Caco-2 (cell line): Measurements from ENCODE around the gene FMNL3. TPM values are rescaled to one million over a fixed set of nuclear protein-coding genes. Genes with fewer than 3 reads are reported as not detected.

ENCODE experiments used
- BruUV-seq: library from RNA; stranded (reverse); fragments of 400-500 nt; replicated peaks from 2 replicates; lab custom pipeline; 2021; lab: Mats Ljungman, UMichigan
- CTCF ChIA-PET: fragments of 300-600 bp; sonication (Branson Sonifier 250); formaldehyde crosslinking; loops from one replicate; lab custom pipeline; 2022; ENCODE audit warnings: antibody characterized with exemption; lab: Charles Lee
- POLR2A ChIA-PET: fragments of 300-600 bp; sonication (Branson Sonifier 250); formaldehyde crosslinking; loops from one replicate; lab custom pipeline; 2022; ENCODE audit warnings: antibody characterized with exemption; lab: Charles Lee
- DNase-seq, 2 experiments: peaks; one replicate each; pipeline versions ENCODE4 v3.0.0 to v3.0.0-alpha.2; 2020 to 2022
- H3K27me3 ChIP-seq: replicated peaks from 2 replicates; pipeline ENCODE4 v1.6.0; 2011; ENCODE audit warnings: low read length; ENCODE audit not compliant: control insufficient read depth, insufficient read depth
- H3K36me3 ChIP-seq: 2 replicates; pipeline ENCODE4 v1.5.1; 2011; ENCODE audit warnings: low read length; ENCODE audit not compliant: control insufficient read depth, insufficient read depth
- H3K4me1 ChIP-seq: fragments of 250-450 bp; sonication (Bioruptor Pico); 2 replicates; pipeline ENCODE4 v1.5.1; 2020; ENCODE audit warnings: mild to moderate bottlenecking
- H3K4me3 ChIP-seq: 2 replicates; pipeline ENCODE4 v1.5.1; 2011; ENCODE audit warnings: low read depth, mild to moderate bottlenecking, control low read depth, low read length
- H3K9me3 ChIP-seq: fragments of 250-450 bp; sonication (Bioruptor Pico); 2 replicates; pipeline ENCODE4 v1.5.1; 2020; ENCODE audit warnings: mild to moderate bottlenecking, moderate library complexity
- H3K27ac Mint-ChIP-seq: one replicate; pipeline ENCODE4 v1.8.0; 2022; ENCODE audit warnings: mixed read lengths; ENCODE audit not compliant: unreplicated experiment
- H3K27me3 Mint-ChIP-seq: one replicate; pipeline ENCODE4 v1.8.0; 2022; ENCODE audit warnings: mixed read lengths; ENCODE audit not compliant: insufficient read depth, unreplicated experiment
- H3K36me3 Mint-ChIP-seq: one replicate; pipeline ENCODE4 v1.8.0; 2022; ENCODE audit warnings: mild to moderate bottlenecking, mixed read lengths; ENCODE audit not compliant: insufficient read depth, unreplicated experiment
- H3K4me1 Mint-ChIP-seq: one replicate; pipeline ENCODE4 v1.8.0; 2022; ENCODE audit warnings: low read depth, mixed read lengths; ENCODE audit not compliant: unreplicated experiment
- H3K4me3 Mint-ChIP-seq: one replicate; pipeline ENCODE4 v1.8.0; 2022; ENCODE audit warnings: mild to moderate bottlenecking, moderate library complexity, mixed read lengths; ENCODE audit not compliant: unreplicated experiment
- H3K9me3 Mint-ChIP-seq: one replicate; pipeline ENCODE4 v1.8.0; 2022; ENCODE audit warnings: mixed read lengths; ENCODE audit not compliant: unreplicated experiment
- CTCF ChIP-seq, 2 experiments: fragments of 200-600 bp in 1 of 2; IDR thresholded peaks; 1 replicate in 1 of 2; 2 replicates in 1 of 2; pipeline versions ENCODE4 v1.5.1 to v1.8.0; 2011 to 2022; ENCODE audit warnings: antibody characterized with exemption in 1 of 2, control low read depth in 1 of 2, inconsistent platforms in 1 of 2, low read depth in 1 of 2, low read length in 1 of 2, mild to moderate bottlenecking in 1 of 2, moderate library complexity in 1 of 2; ENCODE audit not compliant: insufficient read depth in 1 of 2, severe bottlenecking in 1 of 2, unreplicated experiment in 1 of 2
- intact Hi-C: fragments of 100-400 bp; cut with micrococcal nuclease; formaldehyde crosslinking; loops from one replicate; pipeline ENCODE4 v1.10.0; 2022; ENCODE audit not compliant: unreplicated experiment
- total RNA-seq: library from RNA; stranded (reverse); gene quantifications from 2 replicates; pipeline ENCODE4 v1.2.3, GENCODE V29; 2022

FMNL3 gene
- total RNA-seq, 1 experiment from 2014 or later = 10.7 TPM

- H3K36me3 ChIP-seq = no peaks in the 10 kb centered on the region; the same call in 1 of the 2 replicates
- no peak for TF ChIP-seq CTCF (IDR thresholded peaks at IDR 0.05; ENCODE audit: insufficient read depth in 1 of 2, low read depth in 1 of 2, low read length in 1 of 2, severe bottlenecking in 1 of 2, unreplicated experiment in 1 of 2)
- no peak for DNase-seq
- Mint-ChIP-seq H3K4me1 (no peaks in the 10 kb centered on the region), H3K36me3 (peaks cover 3% of the 10 kb centered on the region), H3K9me3 (no peaks in the 10 kb centered on the region), H3K27ac (no peak overlapping the region), H3K4me3 (no peak overlapping the region), H3K27me3 (no peaks in the 10 kb centered on the region)
- intact Hi-C loops = no loop called here
- ChIA-PET CTCF (no interaction called here), POLR2A (no interaction called here)
- no peaks in the 10 kb centered on the region for H3K9me3 ChIP-seq
- H3K4me3 ChIP-seq = no peak overlapping the region
- H3K27me3 ChIP-seq = no peaks in the 10 kb centered on the region
- BruUV-seq = no TSS peak
- no peaks in the 10 kb centered on the region for H3K4me1 ChIP-seq
These were observed 48.9 kb downstream of the FMNL3 start for GRCh38 chr12:49658276-49658675.

DNA sequence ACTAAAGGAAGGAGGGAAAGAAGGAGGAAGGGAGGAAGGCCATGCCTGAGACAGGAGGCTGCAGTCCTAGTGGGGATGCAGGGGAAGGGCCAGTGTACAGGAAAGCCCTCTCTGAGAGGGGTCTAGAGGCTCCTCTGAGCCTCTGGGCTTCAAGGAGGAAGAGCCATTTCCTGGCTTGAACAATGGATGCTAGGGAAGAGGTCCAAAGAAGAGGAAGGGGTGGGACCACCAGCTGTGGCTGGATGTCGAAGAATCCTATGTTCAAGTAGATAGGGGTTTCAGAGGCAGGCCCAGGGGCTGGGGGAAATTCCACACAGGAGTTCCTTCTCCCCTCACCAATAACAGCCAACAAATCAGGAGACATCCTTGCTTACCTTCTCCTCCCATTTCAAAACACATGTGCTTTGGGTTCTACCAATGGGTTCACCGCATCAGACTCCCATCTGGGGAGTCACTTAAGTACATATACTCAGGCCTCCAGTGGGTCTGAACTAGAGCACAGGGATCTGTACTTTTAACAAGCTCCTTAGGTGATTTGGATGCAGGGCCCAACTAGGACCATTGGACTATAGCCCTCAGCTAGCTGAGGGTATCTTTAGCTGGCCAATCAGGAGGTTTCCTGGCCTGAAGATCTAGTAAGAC, 51.5 kb downstream of the FMNL3 start:
- intact Hi-C loops = no loop called here
- Mint-ChIP-seq H3K27me3 (no peaks in the 10 kb centered on the region), H3K36me3 (no peaks in the 10 kb centered on the region), H3K9me3 (no peaks in the 10 kb centered on the region), H3K4me1 (no peaks in the 10 kb centered on the region), H3K27ac (no peak overlapping the region), H3K4me3 (no peak overlapping the region)
- POLR2A ChIA-PET = interaction anchor here (0.6 to 0.9 kb wide), 2 partner anchors 13 to 30 kb away, joined by 3 read pairs; no protein-coding TSS in a partner anchor
- TF ChIP-seq CTCF (IDR thresholded peaks at IDR 0.05; ENCODE audit: insufficient read depth in 1 of 2, low read depth in 1 of 2, low read length in 1 of 2, severe bottlenecking in 1 of 2, unreplicated experiment in 1 of 2) = no peak
- H3K4me3 ChIP-seq = no peak overlapping the region
- no peaks in the 10 kb centered on the region for H3K27me3 ChIP-seq
- H3K4me1 ChIP-seq = no peaks in the 10 kb centered on the region
- no peaks in the 10 kb centered on the region for H3K9me3 ChIP-seq
- BruUV-seq = no TSS peak
- no peak for DNase-seq
- H3K36me3 ChIP-seq = no peaks in the 10 kb centered on the region
- CTCF ChIA-PET = no interaction called here

DNA sequence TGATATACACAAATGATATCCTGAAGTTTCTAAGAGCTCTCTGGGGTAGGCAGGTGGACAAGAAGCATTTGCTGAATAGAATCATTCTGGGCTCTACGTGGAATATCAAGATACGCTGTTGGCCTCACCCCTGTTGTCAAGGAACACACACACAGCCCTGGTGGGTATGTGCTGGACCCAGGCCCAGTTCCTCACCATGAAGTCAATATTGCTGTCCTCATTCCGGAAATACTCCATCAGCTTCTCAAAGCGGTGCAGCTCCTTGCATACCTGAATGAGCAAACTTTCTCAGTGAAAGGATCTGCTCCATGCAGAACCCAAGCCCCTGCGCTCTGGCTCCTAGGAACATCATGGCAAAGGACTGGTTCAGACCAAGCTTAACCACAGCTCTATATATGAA, 52.5 kb downstream of the FMNL3 start:
- Mint-ChIP-seq H3K27me3 (no peaks in the 10 kb centered on the region), H3K4me3 (no peak overlapping the region), H3K9me3 (no peaks in the 10 kb centered on the region), H3K4me1 (no peaks in the 10 kb centered on the region), H3K36me3 (no peaks in the 10 kb centered on the region), H3K27ac (no peak overlapping the region)
- DNase-seq = no peak
- intact Hi-C loops = no loop called here
- TF ChIP-seq CTCF (IDR thresholded peaks at IDR 0.05; ENCODE audit: insufficient read depth in 1 of 2, low read depth in 1 of 2, low read length in 1 of 2, severe bottlenecking in 1 of 2, unreplicated experiment in 1 of 2) = no peak
- Histone ChIP-seq H3K4me1 (peaks cover 1% of the 10 kb centered on the region; the same call in 1 of the 2 replicates), H3K4me3 (no peak overlapping the region), H3K27me3 (no peaks in the 10 kb centered on the region), H3K9me3 (no peaks in the 10 kb centered on the region), H3K36me3 (no peaks in the 10 kb centered on the region)
- ChIA-PET POLR2A (no interaction called here), CTCF (no interaction called here)
- BruUV-seq = no TSS peak
